Lower leg skin (tissue), 3 donors: Measurements from ENCODE around the gene KLK8.

Experiments used
- CTCF ChIP-seq, 3 donors: fragments of 450-650 bp; IDR thresholded peaks; one replicate each; pipeline ENCODE4 v1.5.1; 2016; ENCODE audit warnings: antibody characterized with exemption in 3 of 3, mild to moderate bottlenecking in 3 of 3, moderate library complexity in 2 of 3
- POLR2A ChIP-seq, 2 donors: fragments of 450-650 bp; IDR thresholded peaks; one replicate each; pipeline ENCODE4 v1.6.1; 2016 to 2017; ENCODE audit warnings: antibody characterized with exemption in 2 of 2, mild to moderate bottlenecking in 1 of 2, moderate library complexity in 1 of 2

DNA sequence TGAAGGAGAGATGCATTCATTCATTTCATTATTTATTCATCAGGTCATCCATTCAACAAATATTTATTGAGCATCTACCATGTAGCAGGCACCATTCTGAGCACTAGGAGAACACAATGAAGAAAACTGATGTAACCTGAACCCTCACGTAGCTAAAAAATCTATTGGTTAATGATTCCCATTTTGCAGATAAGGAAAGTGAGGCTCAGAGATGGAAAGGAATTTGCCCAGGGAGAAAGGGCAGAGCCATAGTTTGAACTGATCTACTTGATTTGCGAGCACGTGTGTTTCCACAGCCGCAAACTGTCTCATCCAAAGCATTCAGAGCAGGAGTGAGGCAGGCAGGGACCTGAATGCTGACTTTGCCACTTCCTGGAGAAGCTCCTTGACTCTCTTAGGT lies 2.7 kb downstream of the KLK8 start:
- TF ChIP-seq CTCF (IDR thresholded peaks at IDR 0.05): no peak
- TF ChIP-seq POLR2A (IDR thresholded peaks at IDR 0.05): no peak
